H7 (cell line): ENCODE data around the gene AK9. TPM values are rescaled to one million over a fixed set of nuclear protein-coding genes. Genes with fewer than 3 reads are reported as not detected.
"Not testable (repeated sequence)": the region's sequence is repeated elsewhere in the genome, so short reads cannot be mapped to it uniquely, and the experiment has no call there.

ENCODE experiments used
- DNase-seq: peaks from one replicate; pipeline ENCODE4 v3.0.0; 2012
- H3K27me3 ChIP-seq: 2 replicates; pipeline ENCODE4 v1.6.0; 2011; ENCODE audit warnings: mild to moderate bottlenecking, low read length; ENCODE audit not compliant: control insufficient read depth, insufficient read depth
- H3K36me3 ChIP-seq: replicated peaks from 2 replicates; pipeline ENCODE4 v1.5.1; 2011; ENCODE audit warnings: low read length; ENCODE audit not compliant: control insufficient read depth, insufficient read depth
- H3K4me3 ChIP-seq: 2 replicates; pipeline ENCODE4 v1.5.1; 2011; ENCODE audit warnings: low read depth, mild to moderate bottlenecking, control low read depth, low read length, moderate library complexity; ENCODE audit not compliant: insufficient read depth
- total RNA-seq: library from RNA; depleted of rRNA; stranded (reverse); fragments of >200 nt; shearing (Covaris generic); gene quantifications from 2 replicates; pipeline ENCODE4 v1.2.3, GENCODE V29; 2014

Gene AK9
- total RNA-seq, 1 experiment from 2014 or later: 1.2 TPM

- Histone ChIP-seq H3K27me3 (no peaks in the 10 kb centered on the region), H3K4me3 (no peak overlapping the region), H3K36me3 (no peaks in the 10 kb centered on the region)
- DNase-seq: no peak
Measured at GRCh38 chr6:109523478-109523877, 167.5 kb downstream of the AK9 start.

DNA sequence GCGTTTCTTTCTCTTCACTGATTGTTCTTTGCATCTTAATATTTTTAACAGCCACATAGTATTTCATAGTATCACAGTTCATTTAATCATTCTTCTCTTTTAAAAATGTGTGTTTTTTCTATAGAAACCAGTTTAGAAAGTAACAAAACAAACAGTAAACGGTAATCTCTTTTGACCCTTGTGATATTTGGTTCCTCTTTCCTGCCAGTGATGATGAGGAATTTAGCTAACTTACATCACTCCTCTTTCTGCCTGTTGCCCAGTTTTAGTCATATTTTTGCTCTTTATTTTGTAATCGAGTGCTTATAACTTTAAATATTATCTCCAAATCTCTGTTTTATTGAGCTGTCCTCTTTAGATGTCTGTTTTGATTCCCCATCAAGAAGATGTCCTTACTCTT lies 169.9 kb downstream of the AK9 start:
- H3K4me3 ChIP-seq: no peak overlapping the region
- no peaks in the 10 kb centered on the region for H3K27me3 ChIP-seq
- H3K36me3 ChIP-seq: no peaks in the 10 kb centered on the region
- no peak for DNase-seq

- DNase-seq, H3K4me3 ChIP-seq, H3K27me3 ChIP-seq, H3K36me3 ChIP-seq: not testable (repeated sequence)
Measured at GRCh38 chr6:109519647-109520046, 171.4 kb downstream of the AK9 start.

DNA sequence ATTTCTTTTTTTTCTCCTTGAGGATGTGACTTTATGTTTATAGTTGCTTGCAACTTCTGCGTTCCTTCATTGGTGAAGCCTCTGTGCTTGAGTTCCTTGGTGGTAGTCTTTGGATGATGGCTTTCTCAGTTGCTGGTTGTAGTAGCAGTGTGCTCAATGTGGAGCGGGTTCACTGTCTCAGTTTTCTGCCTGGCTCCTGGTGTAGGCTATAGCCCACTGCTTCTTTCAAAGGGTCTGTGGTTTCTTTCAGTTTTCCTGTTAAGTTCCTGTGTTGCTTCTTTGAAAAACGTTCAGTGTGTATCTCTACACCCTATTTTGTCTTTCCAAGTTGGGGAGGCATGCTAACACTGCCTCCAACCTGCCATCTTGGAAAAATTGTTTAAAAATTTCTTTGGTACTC lies 174.1 kb downstream of the AK9 start:
- DNase-seq: no peak
- Histone ChIP-seq H3K36me3 (no peaks in the 10 kb centered on the region), H3K4me3 (no peak overlapping the region), H3K27me3 (no peaks in the 10 kb centered on the region)

DNA sequence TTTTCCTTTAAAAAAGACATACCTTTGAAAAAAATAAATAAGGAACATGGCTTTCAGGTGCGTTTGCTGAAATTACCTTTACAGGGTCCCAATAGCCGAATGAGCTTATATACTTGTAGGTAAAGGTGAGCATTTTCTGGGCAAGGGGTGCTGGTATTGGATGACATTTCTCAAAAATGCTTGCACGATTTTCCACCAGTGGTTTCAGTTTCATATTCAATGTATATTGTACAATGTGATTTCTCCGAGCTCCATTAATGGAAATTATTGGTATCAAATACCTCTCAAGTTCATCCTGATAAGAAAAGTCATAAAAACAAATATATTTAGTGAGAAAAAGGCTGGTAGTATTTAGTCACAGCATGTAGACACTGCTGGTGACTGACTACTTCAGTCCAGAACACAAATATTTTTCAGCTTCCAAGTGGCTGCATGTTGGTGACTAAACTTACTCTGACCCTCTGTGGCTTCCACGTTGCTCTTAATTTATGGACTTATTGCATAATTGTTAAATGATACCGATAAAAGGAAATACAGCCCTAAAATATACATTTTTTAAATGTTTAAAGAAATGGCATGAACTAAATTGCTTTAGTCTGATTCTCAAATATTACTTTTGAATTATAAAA lies 175.1 kb downstream of the AK9 start:
- Histone ChIP-seq H3K4me3 (no peak overlapping the region), H3K36me3 (no peaks in the 10 kb centered on the region), H3K27me3 (no peaks in the 10 kb centered on the region)
- DNase-seq: no peak

- DNase-seq: no peak
- H3K4me3 ChIP-seq: no peak overlapping the region
- H3K27me3 ChIP-seq: no peaks in the 10 kb centered on the region
- H3K36me3 ChIP-seq: no peaks in the 10 kb centered on the region
Measured at GRCh38 chr6:109514946-109515345, 176.1 kb downstream of the AK9 start.

GRCh38 chr6:109513571-109514071 lies 177.4 kb downstream of the AK9 start:
- Histone ChIP-seq H3K27me3 (no peaks in the 10 kb centered on the region), H3K36me3 (no peaks in the 10 kb centered on the region), H3K4me3 (no peak overlapping the region)
- no peak for DNase-seq

DNA sequence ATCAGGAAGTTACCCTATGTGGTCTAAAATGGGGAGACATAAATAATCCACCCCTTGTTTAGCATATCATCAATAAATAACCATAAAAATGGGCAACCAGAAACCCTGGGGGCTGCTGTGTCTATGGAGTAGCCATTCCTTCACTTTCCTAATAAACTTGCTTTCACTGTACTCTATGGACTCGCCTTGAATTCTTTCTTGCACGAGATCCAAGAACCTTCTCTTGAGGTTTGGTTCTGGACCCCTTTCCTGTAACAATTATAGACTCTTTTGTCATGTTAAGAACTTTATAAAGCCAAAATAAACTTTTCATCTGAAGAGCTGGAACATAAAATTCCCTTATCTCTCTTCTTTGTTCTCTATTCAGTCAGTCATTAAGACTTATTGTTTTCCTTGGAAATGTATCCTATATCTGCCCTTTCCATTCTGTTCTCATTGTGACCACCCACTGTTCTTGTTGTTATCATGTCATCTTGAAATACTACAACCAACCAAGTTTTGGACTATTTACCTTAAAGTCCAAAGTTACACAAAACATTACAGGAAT lies 178.7 kb downstream of the AK9 start:
- Histone ChIP-seq H3K27me3 (no peaks in the 10 kb centered on the region), H3K36me3 (no peaks in the 10 kb centered on the region), H3K4me3 (no peak overlapping the region)
- no peak for DNase-seq

DNA sequence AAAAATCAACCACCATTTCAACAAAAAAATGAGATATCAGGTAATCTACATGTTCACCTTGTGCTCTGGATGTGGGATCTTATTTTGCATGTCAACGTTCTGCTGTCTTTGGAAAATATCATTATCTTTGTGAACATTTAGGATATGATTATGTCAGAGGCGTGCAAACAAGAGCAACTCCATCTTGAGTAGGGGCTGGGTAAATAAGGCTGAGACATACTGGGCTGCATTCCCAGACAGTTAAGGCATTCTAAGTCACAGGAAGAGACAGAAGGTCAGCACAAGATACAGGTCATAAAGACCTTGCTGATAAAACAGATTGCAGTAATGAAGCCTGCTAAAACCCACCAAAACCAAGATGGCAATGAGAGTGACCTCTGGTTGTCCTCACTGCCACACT lies 179.2 kb downstream of the AK9 start:
- Histone ChIP-seq H3K4me3 (no peak overlapping the region), H3K36me3 (no peaks in the 10 kb centered on the region), H3K27me3 (no peaks in the 10 kb centered on the region)
- DNase-seq: no peak

- H3K4me3 ChIP-seq: no peak overlapping the region
- H3K27me3 ChIP-seq: no peaks in the 10 kb centered on the region
- no peaks in the 10 kb centered on the region for H3K36me3 ChIP-seq
- DNase-seq: no peak
Measured at GRCh38 chr6:109510358-109510757, 180.6 kb downstream of the AK9 start.

- no peaks in the 10 kb centered on the region for H3K27me3 ChIP-seq
- no peaks in the 10 kb centered on the region for H3K36me3 ChIP-seq
- no peak for DNase-seq
- H3K4me3 ChIP-seq: no peak overlapping the region
Measured at GRCh38 chr6:109508166-109508860, 182.7 kb downstream of the AK9 start.

DNA sequence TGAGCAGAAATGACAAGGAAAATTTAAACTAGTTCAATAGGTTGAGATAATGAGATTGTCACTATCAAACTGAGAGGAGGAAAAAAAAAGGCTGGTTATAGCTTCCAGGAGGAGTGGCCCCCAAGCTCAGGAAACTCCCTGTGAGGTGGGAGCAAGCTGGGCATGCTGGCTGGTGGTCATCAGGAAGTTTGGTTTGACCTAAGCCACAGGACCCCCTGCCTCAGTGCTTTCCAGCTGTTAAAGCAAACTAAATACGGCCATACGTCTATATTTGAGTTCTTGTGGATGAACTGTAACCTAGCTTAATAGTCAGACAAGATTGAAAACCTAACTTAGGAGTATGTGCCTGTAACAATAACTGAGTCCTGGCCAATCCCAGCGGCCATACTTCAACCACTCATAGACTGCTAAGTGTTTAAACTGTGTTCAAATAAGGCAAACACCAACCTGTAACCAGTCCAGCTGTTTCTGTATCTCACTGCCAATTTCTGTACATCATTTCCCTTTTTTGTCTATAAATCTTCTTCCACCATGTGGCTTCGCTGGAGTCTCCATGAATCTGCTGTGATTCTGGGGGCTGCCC lies 183.4 kb downstream of the AK9 start:
- Histone ChIP-seq H3K4me3 (no peak overlapping the region), H3K27me3 (no peaks in the 10 kb centered on the region), H3K36me3 (no peaks in the 10 kb centered on the region)
- DNase-seq: no peak

GRCh38 chr6:109506841-109507240 lies 184.2 kb downstream of the AK9 start:
- DNase-seq: no peak
- Histone ChIP-seq H3K36me3 (no peaks in the 10 kb centered on the region), H3K4me3 (no peak overlapping the region), H3K27me3 (no peaks in the 10 kb centered on the region)

DNA sequence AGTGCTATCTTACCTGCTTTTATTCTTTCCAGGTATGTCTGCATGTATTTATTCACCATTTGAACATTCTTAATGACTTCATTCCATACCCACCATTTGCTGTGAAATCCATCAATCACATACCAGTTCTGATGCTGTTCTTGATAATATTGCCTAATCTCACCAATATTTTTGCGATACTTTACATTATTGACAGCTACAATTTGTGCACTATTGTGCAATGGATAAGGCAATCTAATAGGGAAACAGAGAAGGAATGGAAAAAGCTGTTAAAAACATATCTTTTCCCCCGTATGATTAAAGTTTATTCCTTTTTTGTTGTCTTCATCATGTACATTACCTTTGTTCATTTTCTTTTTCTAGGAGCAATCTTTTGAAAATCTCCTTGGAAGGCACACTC lies 184.7 kb downstream of the AK9 start:
- Histone ChIP-seq H3K36me3 (no peaks in the 10 kb centered on the region), H3K4me3 (no peak overlapping the region), H3K27me3 (no peaks in the 10 kb centered on the region)
- DNase-seq: no peak
